NCI-H1092 treated with DMSO at 0.1 percent for 48 hours (cell line): ENCODE measurements around the gene WDR82.
A peak's percentile ranks its signal among the peaks of the same experiment; 100 is the strongest.
"Not testable (repeated sequence)": the region's sequence is repeated elsewhere in the genome, so short reads cannot be mapped to it uniquely, and the experiment has no call there.

Experiments
- DNase-seq: peaks from one replicate; lab custom pipeline; 2025; lab: John Stamatoyannopoulos, UW

WDR82 gene

GRCh38 chr3:52289747-52290595, 11.5 kb upstream of the WDR82 start:
- DNase-seq: no peak

- DNase-seq: no peak
These were observed 10.9 kb upstream of the WDR82 start for GRCh38 chr3:52289338-52289746.

- DNase-seq: no peak
These were observed 10.2 kb upstream of the WDR82 start for GRCh38 chr3:52288674-52289073.

- no peak for DNase-seq
These were observed 8.3 kb upstream of the WDR82 start for GRCh38 chr3:52286777-52287110.

GRCh38 chr3:52284051-52284450, 5.6 kb upstream of the WDR82 start:
- DNase-seq: not testable (repeated sequence)

- DNase-seq: no peak
These were observed 4.9 kb upstream of the WDR82 start for GRCh38 chr3:52283306-52283705.

GRCh38 chr3:52281981-52282801, 3.7 kb upstream of the WDR82 start:
- DNase-seq: no peak

GRCh38 chr3:52280050-52280461, 1.6 kb upstream of the WDR82 start:
- peak; percentile 78 for DNase-seq

- DNase-seq: peak; percentile 48
These were observed 1.1 kb upstream of the WDR82 start for GRCh38 chr3:52279596-52279995.

GRCh38 chr3:52277972-52278509, 408 bp downstream of the WDR82 start:
- DNase-seq: peak; percentile 24

GRCh38 chr3:52277071-52277964, 1.1 kb downstream of the WDR82 start:
- peak; percentile 61 for DNase-seq

GRCh38 chr3:52274781-52275180, 3.7 kb downstream of the WDR82 start:
- not testable (repeated sequence) for DNase-seq

- no peak for DNase-seq
These were observed 5.6 kb downstream of the WDR82 start for GRCh38 chr3:52272831-52273230.

GRCh38 chr3:52272172-52272571, 6.3 kb downstream of the WDR82 start:
- DNase-seq: not testable (repeated sequence)

GRCh38 chr3:52270252-52270754, 8.1 kb downstream of the WDR82 start:
- DNase-seq: no peak

GRCh38 chr3:52269776-52270175, 8.7 kb downstream of the WDR82 start:
- DNase-seq: no peak

- DNase-seq: no peak
These were observed 10.4 kb downstream of the WDR82 start for GRCh38 chr3:52268036-52268435.

- no peak for DNase-seq
These were observed 13.1 kb downstream of the WDR82 start for GRCh38 chr3:52265387-52265786.

GRCh38 chr3:52262447-52262846, 16.0 kb downstream of the WDR82 start:
- no peak for DNase-seq

- DNase-seq: no peak
These were observed 19.0 kb downstream of the WDR82 start for GRCh38 chr3:52259448-52259847.

- DNase-seq: no peak
These were observed 19.4 kb downstream of the WDR82 start for GRCh38 chr3:52259035-52259434.

- DNase-seq: no peak
These were observed 20.5 kb downstream of the WDR82 start for GRCh38 chr3:52257911-52258310.
